Kidney (tissue), 14 donors: Measurements from ENCODE around the gene MEIKIN. TPM values are rescaled to one million over a fixed set of nuclear protein-coding genes. Genes with fewer than 3 reads are reported as not detected.

Experiments
- DNase-seq, 5 donors: peaks; one replicate each; pipeline ENCODE4 v3.0.0-alpha.2; 2013 to 2020
- FAIRE-seq: peaks from 2 replicates; lab custom pipeline; 2012; peaks lifted over from hg19 to GRCh38; lab: Jason Lieb, UNC
- H3K27ac ChIP-seq, 2 donors: one replicate each; pipeline ENCODE4 v1.7.0; 2013; ENCODE audit warnings: low read depth in 2 of 2, low read length in 2 of 2, inconsistent platforms in 1 of 2
- H3K27me3 ChIP-seq: one replicate; pipeline ENCODE4 v1.7.1; 2013; ENCODE audit warnings: low read length, inconsistent platforms; ENCODE audit not compliant: control insufficient read depth, insufficient read depth
- H3K36me3 ChIP-seq, 3 donors: one replicate each; pipeline versions ENCODE4 v1.7.0 to v1.7.1; 2013; ENCODE audit warnings: low read length in 3 of 3, control low read depth in 1 of 3, inconsistent platforms in 1 of 3; ENCODE audit not compliant: insufficient read depth in 3 of 3, control insufficient read depth in 2 of 3
- H3K4me1 ChIP-seq, 3 donors: one replicate each; pipeline versions ENCODE4 v1.7.0 to v1.7.1; 2013; ENCODE audit warnings: low read length in 3 of 3, inconsistent platforms in 1 of 3, low read depth in 1 of 3; ENCODE audit not compliant: control insufficient read depth in 2 of 3, insufficient read depth in 2 of 3
- H3K4me3 ChIP-seq, 3 donors: one replicate each; pipeline versions ENCODE4 v1.7.0 to v1.8.1; 2013; ENCODE audit warnings: low read length in 3 of 3, control low read depth in 1 of 3, inconsistent platforms in 1 of 3
- H3K9ac ChIP-seq, 3 donors: one replicate each; pipeline versions ENCODE4 v1.7.0 to v1.7.1; 2013; ENCODE audit warnings: low read length in 3 of 3, control low read depth in 1 of 3, inconsistent platforms in 1 of 3
- H3K9me3 ChIP-seq, 3 donors: one replicate each; pipeline versions ENCODE4 v1.7.0 to v1.7.1; 2013; ENCODE audit warnings: low read length in 3 of 3, control low read depth in 1 of 3, inconsistent platforms in 1 of 3; ENCODE audit not compliant: control insufficient read depth in 2 of 3, insufficient read depth in 1 of 3
- intact Hi-C: fragments of 100-400 bp; cut with DNase I; formaldehyde crosslinking; loops from one replicate; pipeline ENCODE4 v1.11.1; 2022
- polyA plus RNA-seq: library from polyadenylated mRNA; stranded (reverse); fragments of 350-450 nt; fragmentation: Illumina TruSeq; extraction: RNeasy Lipid Tissue Mini Kit (QIAGEN cat#74804); gene quantifications from one replicate; pipeline ENCODE4 v1.2.3, GENCODE V29; 2014; ENCODE audit warnings: low read depth, low replicate concordance; ENCODE audit not compliant: insufficient read depth
- total RNA-seq: library from RNA; stranded (reverse); fragmentation: NEBNext Ultra II Directional; extraction: Animal tissue kit (Norgen Biotek cat#: 25700); gene quantifications from one replicate; pipeline ENCODE4 v1.2.1, GENCODE V29; 2021
- TF ChIP-seq, protein P1 (sequence below): IDR thresholded peaks from 3 replicates; pipeline ENCODE4 v1.5.1; 2012; ENCODE audit warnings: mild to moderate bottlenecking, moderate library complexity, borderline replicate concordance; ENCODE audit not compliant: insufficient read depth; ENCODE audit errors: extremely low read depth
- donor health status: control.
- donor health status: control.
- donor health status: control.
- donor health status: control.
- donor health status: control.
- donor health status: DM: yes; HTN: yes; CAD: no.
- donor health status: Normal renal cell carcinoma (clear cell type).

MEIKIN gene
- total and polyA plus RNA-seq, 2 donors from 2014 or later, result 0.63 TPM; not detected in 1

DNA sequence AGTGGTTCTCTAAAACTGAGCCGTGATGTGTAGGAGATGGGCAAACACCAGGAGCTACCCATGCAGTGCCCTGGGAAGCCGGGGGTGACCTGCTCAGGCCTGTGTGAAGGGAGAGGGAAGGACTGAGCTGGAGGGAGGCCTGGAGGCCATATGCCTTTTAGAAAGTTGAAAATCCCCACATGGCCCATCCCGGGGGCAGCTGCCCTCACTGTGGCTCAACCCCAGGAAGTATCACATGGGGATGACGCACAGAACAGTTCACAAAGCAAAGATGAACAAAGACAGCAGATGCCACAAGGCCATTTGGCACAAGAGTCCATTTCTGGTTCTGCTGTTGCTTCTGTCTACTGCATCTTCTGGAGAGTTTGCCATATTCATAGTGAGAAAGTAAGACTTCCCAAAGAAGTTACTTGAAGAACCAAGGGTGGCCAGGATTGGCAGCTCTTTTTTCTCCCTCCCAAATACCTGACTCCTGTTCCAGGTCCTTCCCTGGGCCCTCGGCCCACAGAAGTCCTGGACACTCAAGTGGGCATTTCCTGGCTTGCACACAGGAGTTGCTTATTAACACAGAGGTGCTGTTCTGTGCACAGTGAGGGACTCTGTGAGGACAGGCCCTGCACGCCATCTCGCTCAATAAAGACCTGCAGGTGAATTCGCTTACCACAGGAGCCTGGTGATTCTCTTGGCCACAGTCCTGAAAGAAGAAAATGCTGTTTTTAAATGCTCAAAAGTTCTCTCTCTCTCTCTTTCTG, 40.9 kb upstream of the MEIKIN start:
- FAIRE-seq, result no peak
- TF ChIP-seq, protein P1, sequence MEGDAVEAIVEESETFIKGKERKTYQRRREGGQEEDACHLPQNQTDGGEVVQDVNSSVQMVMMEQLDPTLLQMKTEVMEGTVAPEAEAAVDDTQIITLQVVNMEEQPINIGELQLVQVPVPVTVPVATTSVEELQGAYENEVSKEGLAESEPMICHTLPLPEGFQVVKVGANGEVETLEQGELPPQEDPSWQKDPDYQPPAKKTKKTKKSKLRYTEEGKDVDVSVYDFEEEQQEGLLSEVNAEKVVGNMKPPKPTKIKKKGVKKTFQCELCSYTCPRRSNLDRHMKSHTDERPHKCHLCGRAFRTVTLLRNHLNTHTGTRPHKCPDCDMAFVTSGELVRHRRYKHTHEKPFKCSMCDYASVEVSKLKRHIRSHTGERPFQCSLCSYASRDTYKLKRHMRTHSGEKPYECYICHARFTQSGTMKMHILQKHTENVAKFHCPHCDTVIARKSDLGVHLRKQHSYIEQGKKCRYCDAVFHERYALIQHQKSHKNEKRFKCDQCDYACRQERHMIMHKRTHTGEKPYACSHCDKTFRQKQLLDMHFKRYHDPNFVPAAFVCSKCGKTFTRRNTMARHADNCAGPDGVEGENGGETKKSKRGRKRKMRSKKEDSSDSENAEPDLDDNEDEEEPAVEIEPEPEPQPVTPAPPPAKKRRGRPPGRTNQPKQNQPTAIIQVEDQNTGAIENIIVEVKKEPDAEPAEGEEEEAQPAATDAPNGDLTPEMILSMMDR, result no peak
- H3K9ac ChIP-seq, result no peak overlapping the region
- intact Hi-C loops, result no loop called here
- H3K9me3 ChIP-seq, result no peaks in the 10 kb centered on the region
- H3K4me1 ChIP-seq, result no peaks in the 10 kb centered on the region
- H3K27ac ChIP-seq, result no peak overlapping the region
- H3K27me3 ChIP-seq, result no peaks in the 10 kb centered on the region
- peak in 1 of 5 donors; percentile 26 for DNase-seq
- H3K36me3 ChIP-seq, result no peaks in the 10 kb centered on the region
- H3K4me3 ChIP-seq, result no peak overlapping the region

DNA sequence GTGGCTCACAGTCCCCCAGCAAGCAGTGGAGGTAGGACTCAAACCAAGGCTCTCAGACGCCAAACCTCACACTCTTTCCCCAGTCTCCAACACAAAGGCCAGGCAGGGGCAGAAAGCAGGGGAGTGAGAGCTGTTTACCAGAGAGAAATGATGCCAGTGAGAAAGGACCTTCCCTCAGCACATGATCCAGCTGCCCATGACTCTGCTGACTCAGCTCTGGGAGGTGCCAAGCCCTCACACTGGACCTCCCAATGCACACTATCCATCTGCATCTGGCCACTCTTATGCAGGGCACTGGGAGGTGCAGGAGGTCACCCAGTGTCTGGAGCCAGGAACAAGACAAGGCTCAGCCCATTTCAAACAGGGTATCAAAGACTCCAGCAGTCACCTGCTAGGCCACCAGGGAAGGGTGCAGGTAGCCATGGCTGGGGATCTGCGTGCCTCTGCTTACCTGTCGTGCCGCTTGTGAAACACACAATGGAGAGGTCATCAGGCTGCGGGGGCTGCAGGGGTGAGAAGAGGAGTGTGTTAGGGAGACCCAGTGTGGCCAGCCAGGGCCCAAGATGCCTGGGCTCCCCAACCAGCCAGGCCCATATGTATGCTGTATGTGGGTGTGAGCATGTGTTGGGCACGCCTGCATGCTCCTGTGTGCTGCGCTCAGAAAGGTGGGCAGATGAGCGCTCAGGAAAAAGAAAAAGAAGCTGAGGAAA, 39.6 kb upstream of the MEIKIN start:
- H3K4me3 ChIP-seq, result no peak overlapping the region
- peak in 1 of 5 donors; percentile 67 for DNase-seq
- intact Hi-C loops, result no loop called here
- no peak overlapping the region for H3K9ac ChIP-seq
- no peaks in the 10 kb centered on the region for H3K27me3 ChIP-seq
- H3K4me1 ChIP-seq, result no peaks in the 10 kb centered on the region
- no peak for FAIRE-seq
- TF ChIP-seq, protein P1, result no peak
- no peaks in the 10 kb centered on the region for H3K36me3 ChIP-seq
- H3K27ac ChIP-seq, result no peak overlapping the region
- no peaks in the 10 kb centered on the region for H3K9me3 ChIP-seq

DNA sequence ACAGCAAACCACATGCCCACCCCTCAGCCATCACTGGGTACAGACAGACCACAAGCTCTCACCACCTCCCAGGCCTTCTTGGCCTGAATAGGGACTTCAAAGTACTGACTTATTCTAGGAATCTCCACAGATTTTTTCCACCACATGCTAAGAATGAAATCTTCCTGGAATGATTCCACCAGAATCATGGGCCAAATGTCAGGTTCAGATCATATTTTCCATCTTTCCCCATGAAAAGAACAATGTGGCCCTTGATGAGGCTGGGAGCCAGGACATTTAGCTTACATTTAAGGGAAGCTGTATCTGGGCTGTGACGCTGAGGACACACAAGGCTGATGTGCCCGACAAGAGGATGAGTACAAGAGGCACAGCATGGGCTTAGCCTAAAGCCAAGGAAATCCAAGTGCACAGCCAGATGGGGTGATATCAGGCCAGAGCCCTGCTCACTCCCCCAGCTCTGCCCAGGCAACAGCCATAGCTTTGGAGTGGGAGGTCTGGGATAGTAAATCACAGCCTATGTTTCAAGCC, 37.8 kb upstream of the MEIKIN start:
- DNase-seq, result peak; percentile 22 to 76 (median 58)

More for the DNA sequence above, 37.8 kb upstream of the MEIKIN start:
- H3K4me3 ChIP-seq, result no peak overlapping the region
- no peak overlapping the region for H3K9ac ChIP-seq
- no peaks in the 10 kb centered on the region for H3K9me3 ChIP-seq
- no peaks in the 10 kb centered on the region for H3K36me3 ChIP-seq
- H3K4me1 ChIP-seq, result no peaks in the 10 kb centered on the region
- intact Hi-C loops, result no loop called here
- no peaks in the 10 kb centered on the region for H3K27me3 ChIP-seq
- no peak for FAIRE-seq
- TF ChIP-seq, protein P1, result no peak
- H3K27ac ChIP-seq, result no peak overlapping the region
